Spleen (tissue), 7 donors: ENCODE data around the gene CNP.

Experiments used
- POLR2AphosphoS5 ChIP-seq, 3 donors: sonication (generic); formaldehyde crosslinking; IDR thresholded peaks; one replicate each; pipeline ENCODE4 v1.5.1; 2017; ENCODE audit warnings: antibody characterized with exemption in 3 of 3
- TF ChIP-seq, protein P1 (sequence below), 11 experiments: fragments of 200-600 bp in 7 of 11; fragments of 450-650 bp in 4 of 11; sonication (generic) in 4 of 11; IDR thresholded peaks in 8 of 11; conservative IDR thresholded peaks in 3 of 11; 1 replicate in 7 of 11; 2 replicates in 4 of 11; pipeline versions ENCODE4 v1.4.0 to v1.8.0; 2016 to 2021; ENCODE audit warnings: antibody characterized with exemption in 11 of 11, inconsistent platforms in 4 of 11, mild to moderate bottlenecking in 1 of 11
- donor health status: DM: no; HTN: no; CAD: no; lungs with moderate emphysema.
- donor health status: DM: no; HTN: no; CAD: no.
- donor health status: DM: no; HTN: no; CAD: no.

DNA sequence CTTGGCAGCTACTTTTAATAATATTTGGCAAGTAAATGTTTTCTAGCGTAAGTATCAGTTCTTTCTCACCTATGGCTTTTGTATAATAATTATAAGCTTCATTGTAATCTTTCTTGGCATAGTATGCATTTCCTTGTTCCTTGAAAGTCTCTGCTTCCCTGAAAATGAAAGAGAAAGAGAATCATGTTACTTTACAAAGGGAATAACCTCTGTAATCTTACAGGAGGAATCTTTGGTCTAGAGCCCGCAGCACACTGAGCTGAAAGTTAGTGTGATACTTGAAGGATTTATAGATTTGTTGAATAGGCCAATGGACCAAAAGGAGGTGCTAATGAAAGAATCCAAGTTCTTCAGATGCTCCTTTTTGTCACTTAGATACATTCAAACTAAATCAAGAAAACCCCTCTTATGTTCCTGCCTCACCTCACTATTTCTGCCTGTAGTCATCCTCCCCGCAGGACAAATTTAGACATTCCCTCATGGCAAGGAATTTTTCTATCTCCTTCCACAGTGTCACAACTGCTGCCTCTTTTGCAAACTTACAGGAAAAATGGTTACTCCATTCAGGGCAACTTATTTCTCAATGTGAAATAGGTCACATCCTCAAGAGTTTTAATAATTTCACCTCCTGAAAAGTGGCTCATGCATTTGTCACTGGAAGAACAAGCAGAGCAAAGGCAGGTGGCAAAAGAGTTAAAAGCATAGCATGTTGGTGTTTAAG is 34.0 kb downstream of the CNP start:
- TF ChIP-seq, protein P1, sequence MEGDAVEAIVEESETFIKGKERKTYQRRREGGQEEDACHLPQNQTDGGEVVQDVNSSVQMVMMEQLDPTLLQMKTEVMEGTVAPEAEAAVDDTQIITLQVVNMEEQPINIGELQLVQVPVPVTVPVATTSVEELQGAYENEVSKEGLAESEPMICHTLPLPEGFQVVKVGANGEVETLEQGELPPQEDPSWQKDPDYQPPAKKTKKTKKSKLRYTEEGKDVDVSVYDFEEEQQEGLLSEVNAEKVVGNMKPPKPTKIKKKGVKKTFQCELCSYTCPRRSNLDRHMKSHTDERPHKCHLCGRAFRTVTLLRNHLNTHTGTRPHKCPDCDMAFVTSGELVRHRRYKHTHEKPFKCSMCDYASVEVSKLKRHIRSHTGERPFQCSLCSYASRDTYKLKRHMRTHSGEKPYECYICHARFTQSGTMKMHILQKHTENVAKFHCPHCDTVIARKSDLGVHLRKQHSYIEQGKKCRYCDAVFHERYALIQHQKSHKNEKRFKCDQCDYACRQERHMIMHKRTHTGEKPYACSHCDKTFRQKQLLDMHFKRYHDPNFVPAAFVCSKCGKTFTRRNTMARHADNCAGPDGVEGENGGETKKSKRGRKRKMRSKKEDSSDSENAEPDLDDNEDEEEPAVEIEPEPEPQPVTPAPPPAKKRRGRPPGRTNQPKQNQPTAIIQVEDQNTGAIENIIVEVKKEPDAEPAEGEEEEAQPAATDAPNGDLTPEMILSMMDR (IDR thresholded peaks at IDR 0.05 in 8 of 11, conservative IDR thresholded peaks at IDR 0.05 in 3 of 11), result no peak
- no peak for TF ChIP-seq POLR2AphosphoS5 (IDR thresholded peaks at IDR 0.05)
